ENCODE results near the gene LRBA. TPM values are rescaled to one million over a fixed set of nuclear protein-coding genes. Genes with fewer than 3 reads are reported as not detected.

LRBA gene
- total and polyA plus RNA-seq, 2 of the 4 experiments (the other 2 are of a cell fraction): 10.2 to 51.6 TPM

DNA sequence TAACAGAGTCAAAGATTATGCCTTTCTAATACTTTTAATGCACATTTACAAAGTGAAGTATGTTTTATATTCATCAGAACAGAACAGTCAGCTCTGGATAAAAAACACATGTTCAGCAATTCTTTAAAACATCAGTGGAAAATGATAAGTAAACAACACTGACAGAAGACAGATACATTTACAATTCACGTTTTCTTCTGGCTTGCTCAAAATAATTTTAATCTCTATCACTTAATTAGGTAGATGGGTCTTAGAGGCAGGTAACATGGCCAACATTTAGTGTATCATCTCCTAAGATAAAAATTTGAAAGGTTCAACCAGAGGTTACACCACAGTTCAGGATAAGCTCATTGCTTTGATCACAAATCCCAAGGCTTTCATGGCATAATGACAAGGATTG lies 589.9 kb downstream of the LRBA start:
- no peaks in the 10 kb centered on the region for H4K20me1 ChIP-seq (ENCODE audit: insufficient read depth, low read length)
- H3K18ac ChIP-seq (ENCODE audit: low read depth, low read length): no peak overlapping the region
- no peak overlapping the region for H2BK20ac ChIP-seq (ENCODE audit: low read depth, low read length)
- TF ChIP-seq FOS (IDR thresholded peaks at IDR 0.05; ENCODE audit: low read depth, low read length) (no peak), NFE2L2 (IDR thresholded peaks at IDR 0.05; ENCODE audit: low read depth, low read length) (no peak), RFX5 (IDR thresholded peaks at IDR 0.05; ENCODE audit: low read depth, low read length) (no peak), POLR2A (IDR thresholded peaks at IDR 0.05; ENCODE audit: low read depth, low read length) (no peak), MAZ (IDR thresholded peaks at IDR 0.05; ENCODE audit: borderline replicate concordance, low read depth, low read length) (no peak), MAFK (IDR thresholded peaks at IDR 0.05; ENCODE audit: low read depth, low read length) (no peak), RCOR1 (IDR thresholded peaks at IDR 0.05; ENCODE audit: insufficient replicate concordance, low read length) (no peak), BHLHE40 (IDR thresholded peaks at IDR 0.05; ENCODE audit: low read depth, low read length) (no peak), CHD1 (IDR thresholded peaks at IDR 0.05; ENCODE audit: low read depth, low read length) (no peak), MXI1 (IDR thresholded peaks at IDR 0.05; ENCODE audit: borderline replicate concordance, low read depth, low read length) (no peak), RAD21 (IDR thresholded peaks at IDR 0.05; ENCODE audit: low read length) (no peak), SMC3 (IDR thresholded peaks at IDR 0.05; ENCODE audit: low read depth, low read length) (no peak), CEBPB (IDR thresholded peaks at IDR 0.05; ENCODE audit: low read depth, low read length) (no peak)
- TF ChIP-seq, protein P1, sequence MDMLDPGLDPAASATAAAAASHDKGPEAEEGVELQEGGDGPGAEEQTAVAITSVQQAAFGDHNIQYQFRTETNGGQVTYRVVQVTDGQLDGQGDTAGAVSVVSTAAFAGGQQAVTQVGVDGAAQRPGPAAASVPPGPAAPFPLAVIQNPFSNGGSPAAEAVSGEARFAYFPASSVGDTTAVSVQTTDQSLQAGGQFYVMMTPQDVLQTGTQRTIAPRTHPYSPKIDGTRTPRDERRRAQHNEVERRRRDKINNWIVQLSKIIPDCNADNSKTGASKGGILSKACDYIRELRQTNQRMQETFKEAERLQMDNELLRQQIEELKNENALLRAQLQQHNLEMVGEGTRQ (IDR thresholded peaks at IDR 0.05; ENCODE audit: low read depth, low read length): no peak
- TF ChIP-seq, protein P2, sequence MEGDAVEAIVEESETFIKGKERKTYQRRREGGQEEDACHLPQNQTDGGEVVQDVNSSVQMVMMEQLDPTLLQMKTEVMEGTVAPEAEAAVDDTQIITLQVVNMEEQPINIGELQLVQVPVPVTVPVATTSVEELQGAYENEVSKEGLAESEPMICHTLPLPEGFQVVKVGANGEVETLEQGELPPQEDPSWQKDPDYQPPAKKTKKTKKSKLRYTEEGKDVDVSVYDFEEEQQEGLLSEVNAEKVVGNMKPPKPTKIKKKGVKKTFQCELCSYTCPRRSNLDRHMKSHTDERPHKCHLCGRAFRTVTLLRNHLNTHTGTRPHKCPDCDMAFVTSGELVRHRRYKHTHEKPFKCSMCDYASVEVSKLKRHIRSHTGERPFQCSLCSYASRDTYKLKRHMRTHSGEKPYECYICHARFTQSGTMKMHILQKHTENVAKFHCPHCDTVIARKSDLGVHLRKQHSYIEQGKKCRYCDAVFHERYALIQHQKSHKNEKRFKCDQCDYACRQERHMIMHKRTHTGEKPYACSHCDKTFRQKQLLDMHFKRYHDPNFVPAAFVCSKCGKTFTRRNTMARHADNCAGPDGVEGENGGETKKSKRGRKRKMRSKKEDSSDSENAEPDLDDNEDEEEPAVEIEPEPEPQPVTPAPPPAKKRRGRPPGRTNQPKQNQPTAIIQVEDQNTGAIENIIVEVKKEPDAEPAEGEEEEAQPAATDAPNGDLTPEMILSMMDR (conservative IDR thresholded peaks at IDR 0.05; ENCODE audit: low read depth, low read length): no peak
- H2AFZ ChIP-seq (replicated peaks; ENCODE audit: low read length, poor library complexity): no peak overlapping the region
- H3K9me1 ChIP-seq (ENCODE audit: insufficient read depth, low read length): no peaks in the 10 kb centered on the region; the same call in 1 of the 2 replicates
- no TSS peak for BruUV-seq (replicated peaks)
- H4K8ac ChIP-seq (ENCODE audit: low read depth in 2 of 2, low read length in 2 of 2): no peak overlapping the region
- no peak overlapping the region for H3K56ac ChIP-seq (ENCODE audit: extremely low read depth, insufficient read depth, low read length)
- no peak overlapping the region for H2AK5ac ChIP-seq (ENCODE audit: low read depth, low read length)
- POLR2A ChIA-PET (ENCODE audit: unreplicated experiment): no interaction called here
- H3K4me2 ChIP-seq (ENCODE audit: low read depth, low read length): no peak overlapping the region
- no peak overlapping the region for H2AK9ac ChIP-seq (replicated peaks; ENCODE audit: low read depth, low read length, poor library complexity)
- ATAC-seq (ENCODE audit: low read depth): no peak
- no peak overlapping the region for H2BK15ac ChIP-seq (ENCODE audit: low read depth, low read length)
- no peak overlapping the region for H4K91ac ChIP-seq (ENCODE audit: insufficient read depth, low read depth, low read length)
- no peak overlapping the region for H3K4me3 ChIP-seq (ENCODE audit: insufficient read depth, low read depth, low read length)
- H4K5ac ChIP-seq (ENCODE audit: low read depth, low read length): no peak overlapping the region
- H3K79me1 ChIP-seq (ENCODE audit: low read depth in 1 of 2, low read length in 2 of 2): no peaks in the 10 kb centered on the region
- H3K27ac ChIP-seq (ENCODE audit: insufficient read depth, low read length): no peak overlapping the region
- DNase-seq: no peak
- no peaks in the 10 kb centered on the region for H3K27me3 ChIP-seq (ENCODE audit: control insufficient read depth, insufficient read depth, low read length)
- intact Hi-C loops (cut with micrococcal nuclease): no loop called here
- in situ Hi-C loops (cut with MboI; ENCODE audit: low sequenced_read_pairs): no loop called here
- no peaks in the 10 kb centered on the region for H3K36me3 ChIP-seq (ENCODE audit: control insufficient read depth, insufficient read depth, low read length)
- no peaks in the 10 kb centered on the region for H3K9me3 ChIP-seq (ENCODE audit: control insufficient read depth, insufficient read depth, low read length)
- no peak overlapping the region for H2BK5ac ChIP-seq (ENCODE audit: low read depth, low read length, poor library complexity, severe bottlenecking)
- no CpG with 5 or more reads among the region's 1 CpG for WGBS, 2 experiments (ENCODE audit: extremely low coverage in 2 of 2, insufficient read length in 1 of 2)
- H3K4me1 ChIP-seq (ENCODE audit: control insufficient read depth, insufficient read depth, low read length): no peaks in the 10 kb centered on the region
- no peak overlapping the region for H3K4ac ChIP-seq (ENCODE audit: low read depth, low read length)
- no peak overlapping the region for H3K23ac ChIP-seq (ENCODE audit: low read depth, low read length)
- H3K9ac ChIP-seq (ENCODE audit: low read depth, low read length): no peak overlapping the region
- no peak overlapping the region for H2BK120ac ChIP-seq (ENCODE audit: low read depth, low read length)
- dilution Hi-C loops (cut with HindIII; ENCODE audit: low sequenced_read_pairs, unreplicated experiment): no loop called here
- no peak overlapping the region for H3K14ac ChIP-seq (replicated peaks; ENCODE audit: low read depth, low read length)
- CTCF ChIA-PET: no interaction called here
